ENCODE measurements around the gene METTL21C.

Gene METTL21C

GRCh38 chr13:102697929-102698648 is 3.2 kb upstream of the METTL21C start:
- no peak for DNase-seq (ENCODE audit: low spot score)

- no peak for DNase-seq (ENCODE audit: low spot score)
These were observed 2.4 kb upstream of the METTL21C start for GRCh38 chr13:102697264-102697663.

GRCh38 chr13:102696465-102696864 is 1.6 kb upstream of the METTL21C start:
- DNase-seq (ENCODE audit: low spot score): no peak

GRCh38 chr13:102693776-102694175 is 1.1 kb downstream of the METTL21C start:
- DNase-seq (ENCODE audit: low spot score): no peak

GRCh38 chr13:102693250-102693649 is 1.6 kb downstream of the METTL21C start:
- DNase-seq (ENCODE audit: low spot score): no peak

GRCh38 chr13:102692491-102692826 is 2.4 kb downstream of the METTL21C start:
- DNase-seq (ENCODE audit: low spot score): no peak

- DNase-seq (ENCODE audit: low spot score): no peak
These were observed 4.0 kb downstream of the METTL21C start for GRCh38 chr13:102690883-102691282.

GRCh38 chr13:102688306-102688973 is 6.4 kb downstream of the METTL21C start:
- no peak for DNase-seq (ENCODE audit: low spot score)

GRCh38 chr13:102687520-102687919 is 7.3 kb downstream of the METTL21C start:
- DNase-seq (ENCODE audit: low spot score): no peak

GRCh38 chr13:102686024-102686423 is 8.8 kb downstream of the METTL21C start:
- no peak for DNase-seq (ENCODE audit: low spot score)

GRCh38 chr13:102683637-102684036 is 11.2 kb downstream of the METTL21C start:
- DNase-seq (ENCODE audit: low spot score): no peak

GRCh38 chr13:102682727-102683126 is 12.1 kb downstream of the METTL21C start:
- no peak for DNase-seq (ENCODE audit: low spot score)

GRCh38 chr13:102682211-102682610 is 12.6 kb downstream of the METTL21C start:
- no peak for DNase-seq (ENCODE audit: low spot score)

GRCh38 chr13:102680842-102681740 is 13.8 kb downstream of the METTL21C start:
- DNase-seq (ENCODE audit: low spot score): no peak

GRCh38 chr13:102680133-102680717 is 14.6 kb downstream of the METTL21C start:
- DNase-seq (ENCODE audit: low spot score): no peak

GRCh38 chr13:102679449-102680132 is 15.3 kb downstream of the METTL21C start:
- no peak for DNase-seq (ENCODE audit: low spot score)

- no peak for DNase-seq (ENCODE audit: low spot score)
These were observed 16.3 kb downstream of the METTL21C start for GRCh38 chr13:102678339-102679107.

GRCh38 chr13:102677122-102677521 is 17.7 kb downstream of the METTL21C start:
- DNase-seq (ENCODE audit: low spot score): no peak

GRCh38 chr13:102675115-102675514 is 19.7 kb downstream of the METTL21C start:
- no peak for DNase-seq (ENCODE audit: low spot score)

GRCh38 chr13:102670130-102670529 is 24.7 kb downstream of the METTL21C start:
- no peak for DNase-seq (ENCODE audit: low spot score)

GRCh38 chr13:102667911-102668310 is 26.9 kb downstream of the METTL21C start:
- DNase-seq (ENCODE audit: low spot score): no peak
